GM23338 (cell line): ENCODE measurements around the gene IQCM.

ENCODE experiments used
- CREB1 ChIP-seq: fragments of 250-450 bp; sonication (Bioruptor Pico); IDR thresholded peaks from 2 replicates; pipeline ENCODE4 v1.5.0; 2020; ENCODE audit warnings: low read depth, mild to moderate bottlenecking, moderate library complexity
- CTCF ChIP-seq, 2 experiments: fragments of 200-600 bp in 1 of 2; sonication (generic) in 1 of 2; conservative IDR thresholded peaks; 2 replicates each; pipeline versions ENCODE4 v1.5.1 to v1.6.1; 2016 to 2017; ENCODE audit warnings: antibody characterized with exemption in 2 of 2, low read depth in 2 of 2, mild to moderate bottlenecking in 2 of 2, moderate library complexity in 1 of 2
- EZH2 ChIP-seq: fragments of 200-600 bp; sonication (generic); IDR thresholded peaks from one replicate; pipeline ENCODE4 v1.8.0; 2017; ENCODE audit warnings: antibody characterized with exemption, mild to moderate bottlenecking, low read depth; ENCODE audit not compliant: unreplicated experiment
- EZH2phosphoT487 ChIP-seq: fragments of 200-600 bp; sonication (generic); IDR thresholded peaks from one replicate; pipeline ENCODE4 v1.8.1; 2018; ENCODE audit warnings: antibody characterized with exemption; ENCODE audit not compliant: unreplicated experiment
- POLR2AphosphoS5 ChIP-seq: IDR thresholded peaks from 2 replicates; pipeline ENCODE4 v1.6.1; 2016; ENCODE audit warnings: antibody characterized with exemption, low read depth
- REST ChIP-seq: IDR thresholded peaks from one replicate; pipeline ENCODE4 v1.6.1; 2018; ENCODE audit warnings: antibody characterized with exemption; ENCODE audit not compliant: unreplicated experiment
- STAT1 ChIP-seq: IDR thresholded peaks from one replicate; pipeline ENCODE4 v1.6.1; 2016; ENCODE audit warnings: antibody characterized with exemption; ENCODE audit not compliant: unreplicated experiment

GRCh38 chr4:149738156-149738555, 77.5 kb downstream of the IQCM start:
- TF ChIP-seq CTCF (conservative IDR thresholded peaks at IDR 0.05; ENCODE audit: low read depth in 2 of 2): no peak
- TF ChIP-seq EZH2phosphoT487: no peak
- TF ChIP-seq REST: no peak
- no peak for TF ChIP-seq POLR2AphosphoS5
- TF ChIP-seq EZH2: no peak
- TF ChIP-seq CREB1 (CRISPR knock-in tag): no peak
- TF ChIP-seq STAT1: no peak
